SH-SY5Y (cell line): ENCODE data around the gene STK11.

Experiments used
- GATA2 ChIP-seq: IDR thresholded peaks from 2 replicates; pipeline ENCODE4 v1.6.1; 2011; ENCODE audit warnings: mild to moderate bottlenecking, low read depth, low read length
- GATA3 ChIP-seq: IDR thresholded peaks from 2 replicates; pipeline ENCODE4 v1.6.1; 2011; ENCODE audit warnings: low read depth, mild to moderate bottlenecking, low read length, moderate library complexity

DNA sequence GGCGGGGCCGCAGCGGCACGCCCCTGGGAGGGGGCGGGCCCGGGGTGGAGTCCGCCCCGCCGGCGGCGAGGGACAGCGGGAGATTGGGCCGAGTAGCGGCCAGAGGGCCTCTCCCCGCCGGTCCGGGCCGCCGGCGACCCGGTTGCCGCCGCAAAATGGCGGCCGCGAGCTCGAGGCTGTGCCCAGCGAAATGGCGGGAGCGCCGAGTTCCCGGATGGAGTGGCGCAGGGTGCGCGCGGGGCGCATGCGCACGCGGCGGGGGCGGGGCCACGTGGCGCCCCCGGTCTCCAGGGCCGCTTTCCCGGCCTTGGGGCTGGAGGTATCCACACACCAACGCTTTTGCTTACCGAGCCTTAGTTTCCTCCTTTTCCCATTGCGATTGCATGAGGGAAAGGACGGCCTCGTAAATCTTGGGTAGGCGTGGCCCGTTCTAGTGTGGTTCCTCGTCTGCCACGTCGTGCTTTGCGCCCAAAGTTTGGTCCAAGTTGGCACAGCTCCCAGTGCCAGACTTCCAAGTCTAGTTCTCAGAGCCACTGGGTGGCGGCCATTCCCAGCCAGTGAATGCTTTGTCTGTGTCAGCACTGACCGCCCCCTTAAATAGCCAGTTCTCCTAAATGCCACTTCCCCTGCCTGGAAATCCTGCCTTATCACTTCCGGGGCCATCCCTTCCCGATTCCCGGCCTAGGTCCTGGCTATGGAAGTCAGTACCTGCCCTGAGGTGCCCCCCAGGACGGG is 64.1 kb downstream of the STK11 start:
- no peak for TF ChIP-seq GATA2
- TF ChIP-seq GATA3: no peak
